GM19351 (cell line): ENCODE measurements around the gene ADAMTS5.

Experiments
- ATAC-seq: cut with Tn5 transposase; IDR thresholded peaks from one replicate; pipeline ENCODE4 v1.9.1; 2021; ENCODE audit warnings: mild to moderate bottlenecking, moderate library complexity; ENCODE audit not compliant: unreplicated experiment

The ADAMTS5 gene

DNA sequence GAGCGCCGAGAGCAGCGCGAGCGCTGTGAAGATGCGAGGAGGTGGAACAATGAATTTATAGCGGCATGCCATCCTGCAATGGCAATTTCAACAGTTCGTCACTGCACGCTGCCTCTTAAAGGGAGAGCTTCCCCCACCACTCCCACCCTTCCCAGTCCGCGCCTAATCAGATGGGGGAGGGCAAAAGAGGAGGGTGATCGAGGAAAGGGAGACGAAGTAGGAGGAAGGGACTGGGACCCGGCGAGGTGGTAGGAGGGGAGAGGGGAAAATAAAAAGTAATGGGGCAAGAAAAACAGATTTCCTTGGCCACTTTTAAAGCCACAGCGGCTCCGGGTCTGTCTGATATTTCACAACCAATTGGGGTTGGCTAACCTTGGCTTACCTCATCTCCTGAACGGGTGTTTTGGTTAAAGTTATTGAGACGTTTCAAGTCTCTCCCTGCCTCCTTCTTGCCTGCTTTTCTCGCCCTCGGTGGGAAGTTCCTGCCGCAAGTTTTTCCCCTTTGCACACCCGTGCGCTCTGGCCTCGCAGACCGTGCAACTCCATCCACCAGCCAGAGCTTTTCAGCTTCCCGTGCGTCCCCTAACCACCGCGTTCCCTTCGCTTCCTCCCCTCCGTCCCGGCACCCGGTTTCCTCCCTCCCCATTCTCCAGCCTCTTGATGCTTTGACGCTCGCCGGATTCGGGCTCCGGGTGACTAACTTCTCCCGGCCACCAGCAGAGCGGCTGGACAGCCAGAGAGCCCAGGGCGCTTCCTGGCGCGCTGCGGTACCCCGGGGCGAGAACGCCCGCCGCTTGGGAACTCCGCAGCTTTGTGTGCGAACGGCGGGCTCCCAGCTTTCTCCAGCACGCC, at the start of gene ADAMTS5:
TSS of gene ADAMTS5 (minus strand) at position 27 of the 852 bp plus-strand sequence. CDS start 697 bp downstream, outside the sequence.
- ATAC-seq = no peak

DNA sequence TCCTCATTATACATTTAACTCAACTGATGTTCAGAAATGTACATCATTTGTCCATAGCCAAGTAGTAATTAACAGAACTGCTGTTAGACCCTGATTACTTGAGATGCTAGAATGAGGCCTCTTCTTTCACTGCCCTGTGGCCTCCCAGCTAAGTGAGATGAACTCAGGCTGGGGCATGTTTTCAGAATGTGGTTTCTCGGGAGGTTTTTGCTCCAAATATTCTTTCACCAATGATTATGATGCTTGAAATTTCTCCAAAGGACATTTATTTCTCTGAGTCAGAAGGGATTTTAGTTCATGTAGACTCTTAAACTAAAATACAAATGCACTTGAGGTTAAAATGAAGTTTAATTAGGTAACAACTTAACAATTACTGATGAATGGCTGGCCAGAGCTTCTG, 34.6 kb upstream of the ADAMTS5 start:
- ATAC-seq = no peak

DNA sequence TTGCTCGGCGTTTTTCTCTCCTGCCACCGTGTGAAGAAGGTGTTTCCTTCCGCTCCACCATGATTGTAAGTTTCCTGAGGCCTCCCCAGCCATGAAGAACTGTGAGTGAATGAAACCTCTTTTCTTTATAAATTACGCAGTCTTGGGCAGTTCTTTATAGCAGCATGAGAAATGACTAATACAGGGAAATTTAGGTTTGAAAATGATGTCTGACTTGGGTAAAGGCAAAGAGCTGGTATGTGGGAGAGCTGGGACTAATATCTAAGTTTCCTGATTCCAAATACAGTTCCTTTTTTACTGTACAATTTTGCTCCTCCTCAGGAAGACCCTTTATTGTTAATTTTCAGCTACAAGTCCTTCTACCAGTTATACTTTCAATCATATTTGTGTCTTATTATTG, 16.7 kb upstream of the ADAMTS5 start:
- ATAC-seq = no peak

DNA sequence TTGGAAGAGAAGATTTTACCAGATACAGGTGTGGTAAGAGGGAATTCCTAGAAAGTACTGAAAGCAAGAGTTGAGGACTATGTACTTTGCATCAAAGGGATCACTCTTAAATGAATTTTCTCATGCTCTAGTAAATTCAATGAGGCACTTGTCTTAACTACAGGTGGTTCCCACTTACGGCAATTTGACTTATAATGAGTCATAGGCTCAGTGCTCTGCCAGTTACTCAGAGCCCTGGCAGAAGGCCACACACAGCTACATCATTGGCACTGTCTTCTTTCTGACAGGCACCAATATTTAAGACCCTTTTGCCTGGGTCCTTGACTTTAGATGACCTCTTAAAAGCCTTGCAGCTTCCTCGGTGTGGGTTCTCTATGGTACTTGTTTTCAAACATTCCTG, 15.9 kb upstream of the ADAMTS5 start:
- no peak for ATAC-seq

DNA sequence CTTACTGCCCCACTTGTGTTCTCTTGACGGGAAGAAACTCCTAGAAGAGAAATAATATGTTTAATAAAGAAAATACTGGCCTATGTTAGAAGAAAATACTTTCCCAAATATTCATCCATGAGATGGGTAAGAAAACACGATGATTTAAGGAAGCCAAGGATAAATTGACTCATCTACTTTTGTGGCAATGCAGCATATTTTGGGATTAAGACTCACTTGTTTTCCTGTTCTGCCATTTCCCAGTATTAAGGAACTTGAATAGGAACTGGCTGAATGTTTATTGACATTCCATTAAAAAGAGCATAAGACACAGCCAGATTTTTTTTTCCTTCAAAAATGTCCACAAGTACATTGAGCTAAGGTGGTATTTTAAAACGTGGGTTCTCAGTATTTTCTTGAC, 10.9 kb upstream of the ADAMTS5 start:
- no peak for ATAC-seq

- no peak for ATAC-seq
Observed at GRCh38 chr21:26973226-26973625, 6.3 kb upstream of the ADAMTS5 start.

DNA sequence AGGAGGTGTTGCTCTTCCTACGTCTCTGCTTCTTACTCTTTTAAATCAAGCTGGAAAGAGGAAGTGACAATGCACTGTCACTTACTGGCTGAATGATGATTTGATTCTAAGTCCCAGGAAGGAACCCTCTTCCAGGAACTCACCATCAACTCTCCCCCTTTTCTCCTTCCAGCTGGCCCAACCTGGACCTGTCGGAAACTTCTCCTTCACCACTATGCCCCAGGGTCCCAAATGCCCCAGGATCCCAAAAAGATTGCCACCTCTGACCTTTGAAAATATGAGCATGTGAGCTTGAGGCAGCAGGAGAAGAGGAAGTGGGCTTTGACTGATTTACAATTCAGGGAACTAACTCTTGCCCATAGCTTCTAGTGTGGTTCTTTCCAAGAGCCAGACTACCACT, 5.3 kb upstream of the ADAMTS5 start:
- no peak for ATAC-seq

- ATAC-seq = no peak
Observed at GRCh38 chr21:26969971-26970725, 3.3 kb upstream of the ADAMTS5 start.

DNA sequence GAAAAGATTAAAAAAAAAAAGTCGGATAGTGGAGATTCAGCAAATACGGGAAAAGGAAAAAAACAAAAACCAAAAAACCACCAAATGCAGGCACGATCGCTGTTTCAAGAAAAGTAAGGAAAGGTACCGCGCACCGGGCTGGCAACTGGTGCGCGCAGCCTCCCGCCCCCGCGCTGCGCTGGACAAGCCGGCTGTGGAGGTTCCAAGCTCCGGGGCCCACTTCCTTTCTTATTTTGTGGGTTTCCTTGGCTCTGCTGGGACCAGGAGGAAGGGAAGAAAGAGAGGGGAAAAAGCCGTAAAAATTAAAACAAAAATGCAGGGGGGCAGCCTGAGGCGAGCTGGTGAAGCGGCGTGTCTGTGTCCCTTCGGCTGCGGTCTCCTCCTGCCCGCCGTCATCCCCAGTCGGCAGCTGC, 233 bp downstream of the ADAMTS5 start:
- no peak for ATAC-seq

DNA sequence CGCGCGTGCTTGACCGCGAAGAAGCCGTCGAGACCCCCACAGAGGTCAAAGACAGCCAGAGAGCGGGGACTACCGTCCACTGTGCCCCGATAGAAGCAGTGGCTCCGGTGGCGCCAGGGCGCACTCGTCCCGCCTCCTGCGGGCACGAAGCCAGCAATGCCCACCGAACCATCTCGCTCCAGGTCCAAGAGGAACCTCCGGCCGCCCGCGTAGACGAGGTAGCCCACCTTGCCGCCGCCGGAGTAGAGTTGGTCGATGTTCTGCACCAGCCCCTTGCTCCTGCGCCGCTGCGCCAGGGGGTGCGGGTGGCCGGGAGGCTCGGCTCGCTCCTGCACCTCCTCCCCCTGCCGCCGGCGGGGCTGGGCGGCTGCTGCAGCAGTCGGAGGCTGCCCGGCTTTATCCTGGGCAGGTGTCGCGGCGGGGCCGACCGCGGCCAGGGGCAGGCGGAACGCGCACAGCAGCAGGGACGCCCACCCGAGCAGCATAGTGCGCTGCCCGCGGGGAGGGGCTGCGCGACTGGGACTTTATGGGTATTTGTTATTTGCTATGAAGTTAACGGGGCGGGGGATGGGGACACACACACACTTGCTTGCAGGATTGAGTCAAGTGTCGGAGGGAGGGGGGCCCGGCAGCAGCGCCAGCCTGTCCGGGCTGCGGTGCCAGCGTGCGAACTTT, 844 bp downstream of the ADAMTS5 start:
- no peak for ATAC-seq

- no peak for ATAC-seq
Observed at GRCh38 chr21:26965040-26965906, 1.6 kb downstream of the ADAMTS5 start.

- ATAC-seq = no peak
Observed at GRCh38 chr21:26964170-26964778, 2.6 kb downstream of the ADAMTS5 start.

DNA sequence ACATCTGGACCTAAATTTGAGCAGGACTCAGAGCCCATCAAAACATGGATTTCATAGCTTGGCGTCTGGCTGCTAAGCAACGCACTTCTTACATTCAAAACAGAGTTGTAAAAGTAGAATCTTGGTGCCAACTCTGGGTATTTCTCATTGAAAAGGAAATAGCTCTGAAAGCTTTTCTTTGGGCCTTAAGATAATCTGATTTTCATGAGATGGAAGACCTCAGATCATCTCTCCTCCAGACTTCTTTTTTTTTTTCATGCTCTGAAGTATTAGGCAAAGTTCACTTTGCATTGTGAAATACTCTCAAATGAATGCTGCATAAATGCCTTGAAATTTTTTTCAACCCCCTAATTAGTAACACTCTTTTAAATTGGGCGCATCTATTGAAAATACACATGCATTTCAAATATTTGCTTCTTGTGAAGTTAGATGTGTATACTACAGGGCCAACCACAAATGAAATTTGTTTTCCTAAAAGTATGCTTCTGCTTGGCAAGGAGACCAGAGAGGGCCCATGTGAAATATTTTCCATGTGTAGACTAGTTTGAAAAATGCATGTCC, 4.2 kb downstream of the ADAMTS5 start:
- ATAC-seq = no peak

DNA sequence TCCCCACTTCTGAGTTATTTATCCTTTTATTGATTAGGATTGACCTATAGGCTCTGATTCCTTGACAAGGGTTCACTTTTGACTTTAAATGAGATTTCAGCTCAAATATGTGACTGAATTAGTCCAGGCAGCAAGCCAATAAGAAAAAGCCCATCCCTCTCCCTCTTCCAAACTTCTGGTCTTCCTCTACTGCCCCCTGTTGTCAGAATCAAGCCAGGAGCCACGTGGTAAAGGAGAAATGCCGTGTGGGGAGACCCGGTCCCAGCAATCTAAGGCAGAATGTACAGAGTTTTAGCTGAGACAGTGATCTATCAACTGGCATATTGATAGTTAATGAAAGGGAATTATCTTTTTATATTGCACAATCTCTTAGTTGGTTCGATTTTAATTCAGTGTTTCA, 5.2 kb downstream of the ADAMTS5 start:
- no peak for ATAC-seq

DNA sequence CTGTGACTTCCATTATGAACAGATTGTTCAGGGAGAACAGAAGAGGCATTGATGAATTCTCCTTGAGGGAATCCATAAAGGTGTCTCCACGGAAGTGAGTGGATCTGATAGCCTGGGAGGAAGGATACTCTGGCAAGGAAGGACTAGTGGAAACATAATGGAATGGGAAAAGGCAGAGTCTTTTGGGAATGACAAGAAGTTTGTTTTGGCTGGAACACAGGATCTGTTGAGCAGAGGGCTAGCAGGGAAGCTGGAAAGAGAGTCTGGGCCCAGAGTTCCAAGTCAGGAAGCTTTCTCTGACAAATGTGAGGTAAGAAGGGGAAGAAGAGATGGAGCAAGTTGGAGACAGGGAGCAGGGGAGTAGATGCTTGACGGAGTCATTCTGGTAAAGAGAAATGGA, 8.1 kb downstream of the ADAMTS5 start:
- ATAC-seq = no peak

DNA sequence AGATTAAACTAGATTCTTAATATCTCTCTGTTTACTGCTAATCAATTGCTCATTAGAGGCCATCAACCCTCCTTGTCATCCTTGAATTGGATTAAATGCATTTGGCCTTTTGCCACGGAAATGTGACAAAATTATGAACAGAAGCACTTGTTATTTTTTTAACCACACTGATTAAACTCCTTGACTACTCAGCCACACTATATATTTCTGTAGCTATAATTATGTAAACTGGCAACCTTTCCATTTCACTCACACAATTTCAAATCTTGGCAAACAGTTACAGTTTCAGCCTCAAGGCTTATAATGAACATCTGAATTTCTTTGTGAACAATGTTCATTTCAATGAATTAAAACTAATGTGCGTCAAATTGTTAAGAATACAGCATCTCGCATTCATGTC, 10.1 kb downstream of the ADAMTS5 start:
- ATAC-seq = no peak

DNA sequence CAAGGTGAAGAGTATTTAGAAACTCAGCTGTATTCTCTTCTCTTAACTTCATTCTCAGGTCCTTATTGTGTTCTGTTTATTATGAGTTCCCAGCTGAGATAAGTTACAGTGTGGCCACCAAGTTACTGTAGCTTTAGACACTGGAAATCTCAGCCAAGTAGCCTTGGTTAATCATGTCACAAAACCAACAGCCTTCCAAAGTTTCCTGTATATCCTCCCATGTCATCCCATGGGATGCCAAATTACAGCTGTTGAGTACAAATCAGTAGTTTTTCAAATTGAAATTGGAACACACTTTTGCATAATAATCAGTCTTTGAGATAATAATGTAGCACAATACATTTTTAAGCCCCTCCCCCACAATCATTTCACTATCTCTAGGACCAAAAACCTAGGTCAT, 10.7 kb downstream of the ADAMTS5 start:
- ATAC-seq = no peak

- no peak for ATAC-seq
Observed at GRCh38 chr21:26954662-26955121, 12.2 kb downstream of the ADAMTS5 start.

- no peak for ATAC-seq
Observed at GRCh38 chr21:26952374-26953066, 14.4 kb downstream of the ADAMTS5 start.
